H1 (cell line): ENCODE results near the gene OGFOD2. TPM values are rescaled to one million over a fixed set of nuclear protein-coding genes. Genes with fewer than 3 reads are reported as not detected.
"Not testable (repeated sequence)": the region's sequence is repeated elsewhere in the genome, so short reads cannot be mapped to it uniquely, and the experiment has no call there.

Source experiments
- CTCF ChIA-PET: fragments of 300-600 bp; sonication (Branson Sonifier 250); formaldehyde crosslinking; loops from one replicate; lab custom pipeline; 2021; ENCODE audit not compliant: partially characterized antibody; lab: Charles Lee
- POLR2A ChIA-PET: fragments of 300-600 bp; sonication (Branson Sonifier 250); formaldehyde crosslinking; loops from one replicate; lab custom pipeline; 2021; ENCODE audit warnings: inconsistent platforms; ENCODE audit not compliant: partially characterized antibody; lab: Charles Lee
- DNase-seq, 2 experiments: peaks; one replicate each; pipeline versions ENCODE4 v3.0.0 to v3.0.0-alpha.2; 2010 to 2022; ENCODE audit warnings: low spot score in 2 of 2, low read depth in 1 of 2, mixed read lengths in 1 of 2
- FAIRE-seq: peaks from 2 replicates; lab custom pipeline; 2011; peaks lifted over from hg19 to GRCh38; lab: Jason Lieb, UNC
- H2AFZ ChIP-seq: 2 replicates; pipeline ENCODE4 v1.8.1; 2012; ENCODE audit warnings: low read length, inconsistent platforms
- H2AK5ac ChIP-seq: 2 replicates; pipeline ENCODE4 v1.6.1; 2013; ENCODE audit warnings: low read depth, low read length
- H2BK120ac ChIP-seq: replicated peaks from 2 replicates; pipeline ENCODE3; 2013; ENCODE audit warnings: low read depth, low read length, inconsistent platforms
- H2BK12ac ChIP-seq: 2 replicates; pipeline ENCODE4 v1.6.1; 2013; ENCODE audit warnings: low read depth, low read length
- H2BK15ac ChIP-seq: 2 replicates; pipeline ENCODE4 v1.6.1; 2013; ENCODE audit warnings: low read length
- H2BK20ac ChIP-seq: 2 replicates; pipeline ENCODE4 v1.6.1; 2013; ENCODE audit warnings: low read length
- H2BK5ac ChIP-seq: 2 replicates; pipeline ENCODE4 v1.6.1; 2013; ENCODE audit warnings: low read depth, low read length
- H3K14ac ChIP-seq: 2 replicates; pipeline ENCODE4 v1.6.1; 2013; ENCODE audit warnings: inconsistent platforms; ENCODE audit not compliant: insufficient read length
- H3K18ac ChIP-seq: 2 replicates; pipeline ENCODE4 v1.6.1; 2013; ENCODE audit warnings: low read length; ENCODE audit errors: extremely low read depth
- H3K23ac ChIP-seq: 2 replicates; pipeline ENCODE4 v1.6.1; 2013; ENCODE audit warnings: inconsistent platforms; ENCODE audit not compliant: insufficient read length
- H3K23me2 ChIP-seq: 2 replicates; pipeline ENCODE4 v1.6.1; 2013; ENCODE audit warnings: low read depth, low read length
- H3K27ac ChIP-seq: 2 replicates; pipeline ENCODE4 v1.6.1; 2011; ENCODE audit warnings: low read depth, low read length, inconsistent platforms
- H3K27me3 ChIP-seq, 4 experiments: replicated peaks in 1 of 4; 1 replicate in 1 of 4; 2 replicates in 3 of 4; pipeline versions ENCODE4 v1.6.1 to v1.8.1; 2011 to 2013; ENCODE audit warnings: low read length in 3 of 4, mild to moderate bottlenecking in 3 of 4, inconsistent platforms in 2 of 4, mixed read lengths in 2 of 4, moderate library complexity in 1 of 4; ENCODE audit not compliant: control insufficient read depth in 3 of 4, insufficient read depth in 3 of 4; ENCODE audit errors: extremely low read depth in 1 of 4
- H3K36me3 ChIP-seq, 4 experiments: 2 replicates each; pipeline versions ENCODE4 v1.6.1 to v1.8.1; 2011 to 2013; ENCODE audit warnings: mild to moderate bottlenecking in 4 of 4, low read length in 3 of 4, moderate library complexity in 2 of 4, control low read depth in 1 of 4, inconsistent platforms in 1 of 4; ENCODE audit not compliant: insufficient read depth in 4 of 4, control insufficient read depth in 2 of 4
- H3K4ac ChIP-seq: replicated peaks from 2 replicates; pipeline ENCODE3; 2013; ENCODE audit warnings: low read length, low read depth, mixed read lengths, inconsistent platforms; ENCODE audit not compliant: insufficient read length
- H3K4me1 ChIP-seq, 4 experiments: replicated peaks in 1 of 4; 1 replicate in 1 of 4; 2 replicates in 3 of 4; pipeline versions ENCODE4 v1.6.1 to v1.8.1; 2011 to 2013; ENCODE audit warnings: low read length in 3 of 4, inconsistent platforms in 2 of 4, mixed read lengths in 1 of 4; ENCODE audit not compliant: insufficient read depth in 4 of 4, control insufficient read depth in 3 of 4
- H3K4me2 ChIP-seq, 2 experiments: 2 replicates each; pipeline versions ENCODE4 v1.6.1 to v1.8.1; 2011 to 2013; ENCODE audit warnings: low read depth in 2 of 2, low read length in 2 of 2, control low read depth in 1 of 2, inconsistent platforms in 1 of 2, mild to moderate bottlenecking in 1 of 2; ENCODE audit not compliant: insufficient read depth in 1 of 2
- H3K4me3 ChIP-seq, 4 experiments: fragments of 200-600, 300-600 bp in 1 of 4; sonication (generic), shearing (Covaris generic), sonication (Bioruptor Twin) in 1 of 4; 2 replicates each; pipeline versions ENCODE4 v1.5.1 to v1.8.1; 2011 to 2016; ENCODE audit warnings: low read length in 4 of 4, low read depth in 3 of 4, control low read depth in 2 of 4, inconsistent platforms in 2 of 4, mild to moderate bottlenecking in 2 of 4, mixed read lengths in 1 of 4, moderate library complexity in 1 of 4; ENCODE audit not compliant: insufficient read depth in 2 of 4; ENCODE audit errors: extremely low read depth in 1 of 4
- H3K56ac ChIP-seq: replicated peaks from 2 replicates; pipeline ENCODE3; 2013; ENCODE audit warnings: low read depth, mild to moderate bottlenecking, mixed read lengths, low read length, inconsistent platforms; ENCODE audit not compliant: insufficient read length
- H3K79me1 ChIP-seq: 2 replicates; pipeline ENCODE4 v1.6.1; 2013; ENCODE audit warnings: low read depth, low read length, control low read depth
- H3K79me2 ChIP-seq, 2 experiments: 2 replicates each; pipeline versions ENCODE4 v1.6.1 to v1.8.1; 2012 to 2013; ENCODE audit warnings: low read length in 2 of 2, mild to moderate bottlenecking in 2 of 2, inconsistent platforms in 1 of 2; ENCODE audit not compliant: insufficient read depth in 2 of 2, control insufficient read depth in 1 of 2
- H3K9ac ChIP-seq, 4 experiments: replicated peaks in 1 of 4; 1 replicate in 1 of 4; 2 replicates in 3 of 4; pipeline versions ENCODE4 v1.6.1 to v1.8.1; 2011 to 2013; ENCODE audit warnings: low read depth in 3 of 4, low read length in 3 of 4, control low read depth in 2 of 4, mild to moderate bottlenecking in 2 of 4, moderate library complexity in 2 of 4, inconsistent platforms in 1 of 4; ENCODE audit errors: extremely low read depth in 1 of 4
- H3K9me3 ChIP-seq, 2 experiments: 2 replicates each; pipeline versions ENCODE4 v1.6.1 to v1.8.1; 2012 to 2013; ENCODE audit warnings: mild to moderate bottlenecking in 2 of 2, moderate library complexity in 2 of 2, control low read depth in 1 of 2, inconsistent platforms in 1 of 2, low read depth in 1 of 2, low read length in 1 of 2, mixed read lengths in 1 of 2; ENCODE audit not compliant: insufficient read depth in 2 of 2
- H4K20me1 ChIP-seq, 2 experiments: replicated peaks in 1 of 2; 2 replicates each; pipeline versions ENCODE3 to v1.8.1; 2011 to 2013; ENCODE audit warnings: inconsistent platforms in 2 of 2, low read length in 2 of 2, mild to moderate bottlenecking in 1 of 2; ENCODE audit not compliant: insufficient read depth in 2 of 2, control insufficient read depth in 1 of 2
- H4K5ac ChIP-seq: 2 replicates; pipeline ENCODE4 v1.6.1; 2013; ENCODE audit warnings: low read length, low read depth, mixed read lengths, inconsistent platforms; ENCODE audit not compliant: insufficient read length
- H4K8ac ChIP-seq: 2 replicates; pipeline ENCODE4 v1.8.0; 2013; ENCODE audit warnings: mild to moderate bottlenecking, moderate library complexity, low read length, inconsistent platforms; ENCODE audit not compliant: insufficient read depth; ENCODE audit errors: extremely low read depth
- H4K91ac ChIP-seq: replicated peaks from 2 replicates; pipeline ENCODE3; 2013; ENCODE audit warnings: low read length, mixed read lengths, inconsistent platforms; ENCODE audit not compliant: insufficient read length
- WGBS, 2 experiments: shearing (Covaris generic) in 1 of 2; methylation state at CpG; one replicate each; pipeline versions ENCODE4 v1.1.6 to v1.1.7; 2013 to 2015; ENCODE audit warnings: low lambda C conversion rate in 2 of 2, mixed read lengths in 2 of 2, inconsistent platforms in 1 of 2, low coverage in 1 of 2, missing lambda C conversion rate in 1 of 2; ENCODE audit not compliant: insufficient replicate concordance in 2 of 2, insufficient coverage in 1 of 2, insufficient read length in 1 of 2; ENCODE audit errors: extremely low coverage in 1 of 2, missing lambda C conversion rate in 1 of 2; 5-methylcytosine and 5-hydroxymethylcytosine counted together
- polyA plus RNA-seq, 7 experiments: library from polyadenylated mRNA; depleted of rRNA in 3 of 7; stranded (reverse) in 5 of 7; unstranded in 2 of 7; fragments of >200 nt in 5 of 7; fragments of 200-250 nt in 2 of 7; gene quantifications; 1 replicate in 5 of 7; 2 replicates in 1 of 7; 4 replicates in 1 of 7; pipeline versions ENCODE4 v1.2.1 to v1.2.3, GENCODE V29; 2011 to 2013; ENCODE audit warnings: missing spikeins in 2 of 7, mixed read lengths in 2 of 7
- total RNA-seq: library from RNA; stranded (reverse); fragmentation: NEBNext Ultra II Directional; extraction: Animal tissue kit (Norgen Biotek cat#: 25700); gene quantifications from 2 replicates; pipeline ENCODE4 v1.2.1, GENCODE V29; 2021

The OGFOD2 gene
- total and polyA plus RNA-seq, 2 of the 8 experiments (the other 6 are each of a cell fraction or from before 2014, with no cell fraction given) = 17.3 to 20.3 TPM

DNA sequence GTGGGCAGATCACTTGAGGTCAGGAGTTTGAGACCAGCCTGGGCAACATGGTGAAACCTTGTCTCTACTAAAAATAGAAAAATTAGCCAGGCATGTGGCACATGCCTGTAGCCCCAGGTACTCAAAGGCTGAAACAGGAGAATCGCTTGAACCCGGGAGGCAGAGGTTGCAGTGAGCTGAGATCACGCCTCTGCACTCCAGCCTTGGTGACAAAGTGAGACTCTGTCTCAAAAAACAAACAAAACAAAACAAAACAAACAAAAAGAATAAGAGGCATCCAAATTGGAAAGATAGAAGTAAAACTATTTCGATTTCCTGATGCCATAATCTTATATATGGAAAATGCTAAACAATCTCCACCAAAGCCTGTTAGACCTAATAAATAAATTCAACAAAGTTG lies 39.4 kb downstream of the OGFOD2 start:
- H3K14ac ChIP-seq, H4K8ac ChIP-seq, H3K79me1 ChIP-seq, H2BK15ac ChIP-seq, H4K5ac ChIP-seq, H2BK12ac ChIP-seq, H3K9me3 ChIP-seq, H3K79me2 ChIP-seq, DNase-seq, H3K36me3 ChIP-seq, H2AFZ ChIP-seq, H3K9ac ChIP-seq, CTCF ChIA-PET, H3K4me3 ChIP-seq, H3K4me2 ChIP-seq, H2BK5ac ChIP-seq, H4K20me1 ChIP-seq, H3K23ac ChIP-seq, H2AK5ac ChIP-seq, H3K4ac ChIP-seq, H3K4me1 ChIP-seq, H2BK120ac ChIP-seq, H3K27ac ChIP-seq, H3K27me3 ChIP-seq, H4K91ac ChIP-seq, H3K18ac ChIP-seq, FAIRE-seq, H3K56ac ChIP-seq, H2BK20ac ChIP-seq, H3K23me2 ChIP-seq: not testable (repeated sequence)
- POLR2A ChIA-PET = interaction anchor here (1.3 kb wide), 1 partner anchor 31 kb away, joined by 3 read pairs; no protein-coding TSS in a partner anchor
- WGBS, 2 experiments = 89% methylated on average over 4 of the region's 4 CpGs; no CpG with 5 or more reads in 1 of the 2 experiments
